GM18505 (cell line): ENCODE measurements around the gene ATF7.
"Not testable (repeated sequence)": the region's sequence is repeated elsewhere in the genome, so short reads cannot be mapped to it uniquely, and the experiment has no call there.

Source experiments
- ATAC-seq: cut with Tn5 transposase; IDR thresholded peaks from one replicate; pipeline ENCODE4 v1.9.1; 2021; ENCODE audit not compliant: unreplicated experiment
- POLR2A ChIP-seq: IDR thresholded peaks from 4 replicates; pipeline ENCODE4 v1.6.1; 2011; ENCODE audit warnings: borderline replicate concordance; ENCODE audit not compliant: insufficient read depth, insufficient read length; ENCODE audit errors: extremely low read depth

The ATF7 gene

GRCh38 chr12:53645165-53645564 lies 19.0 kb upstream of the ATF7 start:
- TF ChIP-seq POLR2A, result no peak
- ATAC-seq, result no peak

DNA sequence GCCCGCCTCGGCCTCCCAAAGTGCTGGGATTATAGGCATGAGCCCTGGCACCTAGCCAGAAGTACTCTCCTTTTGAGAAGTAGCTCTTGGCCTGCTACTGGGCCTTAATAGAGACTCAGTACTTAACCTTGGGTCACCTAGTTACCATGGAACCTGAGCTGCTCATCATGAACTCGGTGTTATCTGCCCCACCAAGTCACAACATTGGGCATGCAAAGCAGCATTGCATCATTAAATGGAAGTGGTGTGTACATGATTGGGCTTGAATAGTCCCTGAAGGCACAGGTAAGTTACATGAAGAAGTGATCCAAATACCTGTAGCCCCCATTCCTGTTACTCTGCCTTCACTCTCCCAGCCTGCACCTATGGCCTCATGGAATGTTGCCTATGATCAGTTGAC lies 18.0 kb upstream of the ATF7 start:
- ATAC-seq, result no peak
- no peak for TF ChIP-seq POLR2A

- no peak for TF ChIP-seq POLR2A
- no peak for ATAC-seq
Measured at GRCh38 chr12:53643232-53643979, 17.2 kb upstream of the ATF7 start.

- ATAC-seq, result no peak
- TF ChIP-seq POLR2A, result no peak
Measured at GRCh38 chr12:53638057-53638456, 11.9 kb upstream of the ATF7 start.

DNA sequence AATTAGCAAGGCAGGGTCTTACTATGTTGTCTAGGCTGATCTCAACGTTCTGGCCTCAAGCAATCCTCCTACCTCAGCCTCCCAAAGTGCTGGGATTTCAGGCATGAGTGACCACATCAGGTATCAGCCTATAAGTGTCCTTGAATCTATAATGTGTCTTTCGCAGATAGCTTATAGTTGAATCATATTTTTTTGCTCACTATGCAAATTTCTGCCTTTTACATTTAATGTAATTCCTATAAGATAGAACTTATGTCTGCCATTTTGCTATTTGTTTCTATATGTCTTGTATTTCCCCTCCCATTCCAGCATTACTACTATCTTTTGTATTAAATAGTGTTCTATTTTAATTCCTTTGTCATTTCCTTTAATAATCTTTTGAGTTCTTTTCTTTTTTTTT lies 10.5 kb upstream of the ATF7 start:
- TF ChIP-seq POLR2A, result no peak
- ATAC-seq, result no peak

- not testable (repeated sequence) for ATAC-seq
Measured at GRCh38 chr12:53635708-53636107, 9.5 kb upstream of the ATF7 start.

DNA sequence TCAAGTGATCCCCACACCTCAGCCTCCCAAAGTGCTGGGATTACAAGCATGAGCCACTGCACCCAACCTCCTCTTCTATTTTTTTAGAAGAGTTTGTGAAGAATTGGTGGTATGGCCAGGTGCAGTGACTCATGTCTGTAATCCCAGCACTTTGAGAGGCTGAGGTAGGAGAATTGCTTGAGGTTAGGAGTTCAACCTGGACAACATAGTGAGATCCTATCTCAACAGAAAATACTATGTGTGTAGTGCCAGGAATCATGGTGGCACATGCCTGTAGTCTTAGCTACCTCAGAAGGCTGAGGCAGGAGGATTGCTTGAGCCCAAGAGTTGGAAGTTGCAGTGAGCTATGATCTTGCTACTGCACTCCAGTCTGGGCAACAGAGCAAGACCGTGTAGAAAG lies 5.5 kb upstream of the ATF7 start:
- ATAC-seq, result no peak
- no peak for TF ChIP-seq POLR2A

- no peak for ATAC-seq
- no peak for TF ChIP-seq POLR2A
Measured at GRCh38 chr12:53627919-53628318, 1.7 kb upstream of the ATF7 start.

DNA sequence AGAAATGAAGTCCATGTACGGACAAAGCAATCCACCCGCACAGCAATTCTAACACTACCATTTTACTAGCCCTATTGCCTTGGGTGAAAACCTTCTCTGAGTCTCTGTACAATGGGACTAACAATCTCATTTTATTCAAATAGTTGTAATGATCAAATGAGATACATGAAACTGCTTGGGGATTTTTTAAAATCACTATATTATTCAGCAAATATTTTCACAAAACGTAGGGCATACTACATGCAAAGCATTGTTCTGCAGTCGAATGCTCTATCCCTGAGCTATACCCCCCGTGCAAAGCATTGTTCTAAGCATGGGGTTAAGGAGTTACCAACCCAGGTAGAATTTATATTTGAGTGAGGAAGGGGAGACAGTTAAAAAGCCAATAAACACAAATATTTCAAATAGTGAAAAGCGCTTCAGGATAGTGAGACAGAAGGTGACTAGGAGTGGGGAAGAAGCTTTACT lies 554 bp upstream of the ATF7 start:
- no peak for TF ChIP-seq POLR2A
- ATAC-seq, result no peak

- no peak for TF ChIP-seq POLR2A
- ATAC-seq, result no peak
Measured at GRCh38 chr12:53625373-53625945, 723 bp downstream of the ATF7 start.

DNA sequence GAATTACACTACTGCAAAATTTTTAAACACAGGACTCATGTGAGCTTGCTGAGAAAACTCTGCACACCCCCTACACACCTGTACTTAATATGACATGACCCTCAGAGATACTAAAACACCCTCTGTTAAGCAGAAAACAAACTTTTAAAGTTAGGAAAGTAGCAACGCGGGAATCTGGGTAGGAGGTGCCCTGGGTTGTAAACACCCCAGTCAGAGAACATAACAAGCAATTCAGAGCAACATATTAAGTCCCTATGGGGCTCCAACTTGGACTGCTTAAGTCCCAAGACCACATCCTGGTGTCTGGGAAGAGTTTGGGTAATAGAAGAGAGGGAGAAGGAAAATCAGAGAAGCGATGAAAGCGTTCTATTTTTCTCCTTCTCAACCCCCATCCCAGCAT lies 1.2 kb downstream of the ATF7 start:
- ATAC-seq, result no peak
- TF ChIP-seq POLR2A, result no peak

DNA sequence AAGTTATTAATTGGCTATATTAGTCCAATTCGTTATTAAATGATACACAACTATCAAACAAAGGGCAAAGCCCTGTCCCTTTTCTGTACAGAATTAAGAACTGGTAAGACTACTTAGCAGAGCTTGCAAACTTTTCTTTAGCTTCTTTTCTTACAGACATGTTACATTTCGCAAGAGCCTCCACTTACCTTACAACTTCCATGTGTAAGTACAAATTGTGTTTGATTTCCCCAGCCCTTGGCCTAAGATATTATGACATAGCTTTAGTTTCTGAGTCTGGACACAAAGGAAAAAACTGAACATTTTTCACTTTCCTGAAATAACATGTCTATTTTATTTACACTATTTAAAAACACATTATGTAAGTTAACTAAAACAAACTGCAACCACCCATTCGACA lies 1.7 kb downstream of the ATF7 start:
- ATAC-seq, result no peak
- TF ChIP-seq POLR2A, result no peak

- no peak for ATAC-seq
- no peak for TF ChIP-seq POLR2A
Measured at GRCh38 chr12:53623548-53624385, 2.4 kb downstream of the ATF7 start.

- TF ChIP-seq POLR2A, result no peak
- no peak for ATAC-seq
Measured at GRCh38 chr12:53622724-53623123, 3.5 kb downstream of the ATF7 start.
